ENCODE data around the gene RNU6-8. TPM values are rescaled to one million over a fixed set of nuclear protein-coding genes. Genes with fewer than 3 reads are reported as not detected.

Gene RNU6-8
- total RNA-seq, 1 experiment from 2014 or later = not detected

GRCh38 chr14:32166029-32166428, 37.0 kb downstream of the RNU6-8 start:
- Mint-ChIP-seq H3K27me3 (ENCODE audit: low read depth) (no peaks in the 10 kb centered on the region), H3K36me3 (ENCODE audit: insufficient read depth in 1 of 3, low read depth in 3 of 3) (no peaks in the 10 kb centered on the region), H3K4me1 (peaks cover 0 to 6% of the 10 kb centered on the region in 2 experiments; a peak in 3 of 4 replicates), H3K4me3 (no peak overlapping the region), H3K9me3 (peaks cover 0 to 9% of the 10 kb centered on the region in 2 experiments; a peak in 2 of 5 replicates), H3K27ac (peak overlapping the region in 1 of 3 experiments; percentile 3; a peak in 1 of 7 replicates)
- no peaks in the 10 kb centered on the region for H3K79me1 ChIP-seq (ENCODE audit: insufficient read depth, low read depth, low read length, poor library complexity, severe bottlenecking)
- H2AFZ ChIP-seq (ENCODE audit: low read length) = no peak overlapping the region
- H4K20me1 ChIP-seq (ENCODE audit: control insufficient read depth, insufficient read depth, insufficient read length) = no peaks in the 10 kb centered on the region
- no peak overlapping the region for H3K56ac ChIP-seq (ENCODE audit: insufficient read length, low read depth, low read length)
- no CpG with 5 or more reads among the region's 2 CpGs for WGBS (ENCODE audit: extremely low coverage, insufficient read length, low lambda C conversion rate)
- no peak overlapping the region for H3K4me2 ChIP-seq (ENCODE audit: insufficient read depth, insufficient read length, low read length)
- no peak for DNase-seq
- no peak overlapping the region for H3K23ac ChIP-seq (ENCODE audit: insufficient read length, low read depth, low read length)
- no peak overlapping the region for H4K5ac ChIP-seq (ENCODE audit: insufficient read length, low read depth, low read length)
- no peaks in the 10 kb centered on the region for H3K27me3 ChIP-seq (ENCODE audit: insufficient read depth, low read length)
- H3K14ac ChIP-seq (ENCODE audit: insufficient read depth, low read length) = no peak overlapping the region
- no peaks in the 10 kb centered on the region for H3K23me2 ChIP-seq (ENCODE audit: insufficient read length, low read depth, low read length, poor library complexity, severe bottlenecking)
- no peak overlapping the region for H3K4ac ChIP-seq (ENCODE audit: low read depth, low read length)
- H2BK120ac ChIP-seq (ENCODE audit: low read depth, low read length, poor library complexity, severe bottlenecking) = no peak overlapping the region
- H2BK12ac ChIP-seq (ENCODE audit: insufficient read length, low read depth, low read length) = no peak overlapping the region
- TF ChIP-seq CTCF (conservative IDR thresholded peaks at IDR 0.05) = no peak
- H2BK5ac ChIP-seq (ENCODE audit: insufficient read length, low read length) = no peak overlapping the region
- no peaks in the 10 kb centered on the region for H3K9me3 ChIP-seq (ENCODE audit: control insufficient read depth, low read depth, low read length)
- no peaks in the 10 kb centered on the region for H3K4me1 ChIP-seq (ENCODE audit: insufficient read depth, low read length)
- no peak overlapping the region for H4K8ac ChIP-seq (replicated peaks; ENCODE audit: insufficient read length, low read depth, low read length)
- H4K91ac ChIP-seq (ENCODE audit: insufficient read length, low read depth, low read length) = no peak overlapping the region
- H3K9ac ChIP-seq (ENCODE audit: extremely low read depth, insufficient read length, low read length) = no peak overlapping the region
- no peak overlapping the region for H2BK15ac ChIP-seq (ENCODE audit: low read depth, low read length)
- no peak overlapping the region for H2AK5ac ChIP-seq (ENCODE audit: insufficient read length, low read length)
- no peaks in the 10 kb centered on the region for H3K79me2 ChIP-seq (ENCODE audit: insufficient read depth, low read length)
- H3K18ac ChIP-seq (ENCODE audit: insufficient read length, low read depth, low read length) = no peak overlapping the region
- H2BK20ac ChIP-seq (ENCODE audit: low read depth, low read length, poor library complexity, severe bottlenecking) = no peak overlapping the region
- H3T11ph ChIP-seq (ENCODE audit: low read length) = no peak overlapping the region
- H3K27ac ChIP-seq (ENCODE audit: insufficient read length, low read depth, low read length) = no peak overlapping the region

Other genes with a start within 250 kb of the RNU6-8 start
- gene ARHGAP5, start 126.0 kb downstream of the RNU6-8 start, total RNA-seq (2021) = 71.4 and 73.8 TPM in 2 replicates
- not detected in 2 replicates for gene RNU6-7, start 1.2 kb downstream of the RNU6-8 start, total RNA-seq (2021)
- gene AKAP6, start 126.0 kb upstream of the RNU6-8 start, total RNA-seq (2021) = 1.1 and 1.3 TPM in 2 replicates

Measured in H9 (cell line).